ES-I3 (cell line): ENCODE data around the gene ANKS1B.

Source experiments
- H3K36me3 ChIP-seq: 2 replicates; pipeline ENCODE4 v1.6.1; 2013; ENCODE audit warnings: mild to moderate bottlenecking, low read length, control low read depth, moderate library complexity; ENCODE audit not compliant: insufficient read depth
- H3K4me1 ChIP-seq: 2 replicates; pipeline ENCODE4 v1.6.1; 2013; ENCODE audit warnings: mild to moderate bottlenecking, control low read depth, low read length; ENCODE audit not compliant: insufficient read depth
- H3K9ac ChIP-seq: 2 replicates; pipeline ENCODE4 v1.6.1; 2013; ENCODE audit warnings: low read depth, mild to moderate bottlenecking, low read length, moderate library complexity
- H3K9me3 ChIP-seq: 2 replicates; pipeline ENCODE4 v1.6.1; 2013; ENCODE audit warnings: mild to moderate bottlenecking, low read length, moderate library complexity; ENCODE audit not compliant: control insufficient read depth, insufficient read depth

Gene ANKS1B

GRCh38 chr12:99926511-99927169, 58.1 kb downstream of the ANKS1B start:
- Histone ChIP-seq H3K9ac (no peak overlapping the region), H3K4me1 (no peaks in the 10 kb centered on the region), H3K36me3 (no peaks in the 10 kb centered on the region), H3K9me3 (no peaks in the 10 kb centered on the region)

DNA sequence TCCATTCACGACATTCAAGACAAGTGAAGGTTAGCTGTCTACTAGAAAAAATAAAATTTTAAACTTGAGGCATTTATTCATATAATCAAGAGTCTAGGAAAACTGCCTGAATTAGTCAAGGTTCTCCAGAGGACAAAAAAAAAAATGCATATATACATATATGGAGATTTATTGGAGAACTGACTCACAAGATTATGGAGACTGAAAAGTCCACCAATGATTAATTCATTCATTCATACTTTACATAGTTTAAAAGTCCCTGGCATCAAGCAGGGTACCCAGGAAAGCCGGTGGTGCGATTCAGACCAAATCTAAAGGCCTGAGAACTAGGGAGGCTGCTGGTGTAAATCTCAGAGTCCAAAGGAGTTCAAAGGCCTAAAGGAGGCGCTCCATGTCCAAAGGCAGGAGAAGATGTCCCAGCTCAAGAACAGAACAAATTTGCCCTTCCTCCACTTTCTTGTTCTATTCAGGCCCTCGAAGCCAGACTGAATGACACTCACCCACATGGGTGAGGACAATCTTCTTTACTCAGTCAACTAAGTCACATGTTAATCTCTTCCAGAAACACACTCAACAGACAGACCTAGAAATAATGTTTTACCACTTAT, 64.3 kb downstream of the ANKS1B start:
- H3K9me3 ChIP-seq, result no peaks in the 10 kb centered on the region
- no peak overlapping the region for H3K9ac ChIP-seq
- H3K36me3 ChIP-seq, result no peaks in the 10 kb centered on the region
- no peaks in the 10 kb centered on the region for H3K4me1 ChIP-seq

DNA sequence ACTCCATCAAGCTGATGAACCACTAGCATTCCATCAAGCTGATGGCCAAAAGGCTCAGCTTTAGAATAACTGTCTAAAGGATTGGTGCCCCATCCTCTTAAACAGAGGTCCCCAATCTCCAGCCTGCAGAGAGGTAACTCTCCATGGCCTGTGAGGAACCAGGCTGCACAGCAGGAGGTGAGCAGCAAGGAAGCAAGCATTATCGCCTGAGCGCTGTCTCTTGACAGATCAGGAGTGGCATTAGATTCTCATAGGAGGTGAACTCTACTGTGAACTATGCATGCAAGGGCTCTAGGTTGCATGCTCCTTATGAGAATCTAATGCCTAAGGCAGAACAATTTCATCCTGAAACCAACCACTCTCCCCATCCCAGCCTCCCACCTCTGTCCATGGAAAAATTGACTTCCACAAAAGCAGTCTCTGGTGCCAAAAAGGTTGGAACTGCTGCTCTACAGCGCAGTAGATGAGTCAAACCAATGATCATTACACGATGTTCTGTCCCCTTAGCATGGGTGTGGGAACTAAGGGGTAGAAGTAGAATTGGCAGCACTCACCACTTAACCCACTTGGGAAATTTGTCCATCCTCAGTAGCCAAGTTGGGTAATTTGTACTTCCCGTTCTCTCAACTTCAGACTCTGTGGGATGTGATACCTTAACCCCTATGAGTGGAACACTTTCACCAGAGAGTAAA, 66.9 kb downstream of the ANKS1B start:
- Histone ChIP-seq H3K4me1 (no peaks in the 10 kb centered on the region), H3K9me3 (no peaks in the 10 kb centered on the region), H3K36me3 (no peaks in the 10 kb centered on the region), H3K9ac (no peak overlapping the region)

DNA sequence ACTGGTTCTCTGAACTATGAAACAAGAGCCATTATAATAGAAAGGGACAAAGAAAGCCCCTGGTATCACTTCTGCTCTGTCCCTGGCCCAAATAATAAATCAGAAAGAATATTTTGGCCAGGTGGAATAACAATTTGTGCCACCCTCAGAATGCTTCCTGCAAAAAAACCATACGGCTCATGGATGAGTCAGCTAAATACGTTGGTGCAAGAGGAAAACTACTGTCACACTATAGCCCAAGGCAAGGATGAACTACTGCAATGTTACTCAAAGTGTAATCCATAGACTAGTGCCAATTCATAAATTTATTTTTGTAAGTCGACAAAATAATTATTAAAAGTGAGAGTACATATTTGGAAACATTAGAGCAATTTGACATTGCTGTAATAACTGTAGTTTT, 68.2 kb downstream of the ANKS1B start:
- H3K4me1 ChIP-seq, result no peaks in the 10 kb centered on the region
- no peak overlapping the region for H3K9ac ChIP-seq
- no peaks in the 10 kb centered on the region for H3K36me3 ChIP-seq
- H3K9me3 ChIP-seq, result no peaks in the 10 kb centered on the region

DNA sequence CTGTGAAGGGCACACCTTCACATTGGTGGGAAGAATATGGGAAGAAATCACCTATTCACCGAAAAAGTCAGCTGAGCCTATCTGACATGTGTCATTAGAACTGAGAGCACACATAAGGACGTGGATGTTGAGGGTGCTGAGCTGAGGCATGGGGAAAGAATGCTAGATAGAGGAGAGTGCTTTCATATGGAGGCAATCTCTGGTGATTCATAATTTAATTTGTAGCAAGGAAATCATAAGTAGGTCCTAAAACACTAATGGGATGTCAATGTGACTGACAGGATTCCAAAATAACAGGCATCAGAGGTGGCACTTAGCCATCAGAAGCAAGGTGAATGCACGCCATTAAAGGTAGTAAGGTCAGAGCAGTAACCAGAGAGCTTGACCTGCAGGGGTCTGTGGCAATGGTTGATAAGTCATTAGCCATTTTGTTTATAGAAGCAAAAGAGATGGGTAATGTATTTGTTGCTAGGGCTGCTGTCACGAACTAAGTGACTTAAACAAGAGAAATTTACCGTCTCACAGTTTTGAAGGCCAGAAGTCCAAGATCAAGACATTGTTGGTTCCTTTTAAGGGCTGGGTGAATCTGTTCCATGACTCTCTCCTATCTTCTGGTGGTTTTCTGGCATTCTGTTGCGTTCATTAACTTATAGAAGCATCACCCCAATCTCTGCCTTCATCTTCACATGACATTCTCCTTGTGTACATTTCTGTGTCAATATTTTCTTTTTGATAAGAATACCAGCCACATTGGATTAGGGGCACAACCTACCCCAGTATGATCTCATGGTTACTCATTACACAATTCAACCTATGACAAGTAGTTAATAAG, 69.3 kb downstream of the ANKS1B start:
- Histone ChIP-seq H3K9me3 (no peaks in the 10 kb centered on the region), H3K4me1 (no peaks in the 10 kb centered on the region), H3K36me3 (no peaks in the 10 kb centered on the region), H3K9ac (no peak overlapping the region)

GRCh38 chr12:99914206-99914605, 70.5 kb downstream of the ANKS1B start:
- Histone ChIP-seq H3K4me1 (no peaks in the 10 kb centered on the region), H3K9ac (no peak overlapping the region), H3K36me3 (no peaks in the 10 kb centered on the region), H3K9me3 (no peaks in the 10 kb centered on the region)

- no peaks in the 10 kb centered on the region for H3K36me3 ChIP-seq
- H3K9ac ChIP-seq, result no peak overlapping the region
- H3K4me1 ChIP-seq, result no peaks in the 10 kb centered on the region
- H3K9me3 ChIP-seq, result no peaks in the 10 kb centered on the region
Observed at GRCh38 chr12:99911967-99912366, 72.8 kb downstream of the ANKS1B start.

DNA sequence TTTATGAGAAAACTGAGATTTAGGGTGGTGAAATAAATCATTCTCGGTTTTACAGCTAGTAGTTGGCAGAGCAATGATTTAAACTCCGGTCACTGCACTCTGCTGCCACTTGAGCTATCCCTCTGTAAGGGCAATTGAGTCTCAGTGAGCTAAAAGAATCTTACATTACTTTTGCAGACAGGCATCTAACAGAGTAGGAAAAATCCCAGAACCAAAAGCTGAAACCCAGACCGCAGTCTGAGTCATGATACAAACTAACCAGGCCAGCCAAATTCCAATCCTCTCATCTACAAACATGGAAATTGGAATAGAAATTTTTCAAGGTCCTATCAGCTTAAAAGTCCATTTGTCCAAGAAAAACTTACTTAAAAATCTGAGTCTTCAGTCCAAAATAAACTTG, 73.7 kb downstream of the ANKS1B start:
- H3K9me3 ChIP-seq, result no peaks in the 10 kb centered on the region
- H3K4me1 ChIP-seq, result no peaks in the 10 kb centered on the region
- H3K36me3 ChIP-seq, result no peaks in the 10 kb centered on the region
- H3K9ac ChIP-seq, result no peak overlapping the region

GRCh38 chr12:99910342-99910741, 74.4 kb downstream of the ANKS1B start:
- no peak overlapping the region for H3K9ac ChIP-seq
- no peaks in the 10 kb centered on the region for H3K36me3 ChIP-seq
- H3K4me1 ChIP-seq, result no peaks in the 10 kb centered on the region
- H3K9me3 ChIP-seq, result no peaks in the 10 kb centered on the region

GRCh38 chr12:99906786-99907579, 77.8 kb downstream of the ANKS1B start:
- Histone ChIP-seq H3K4me1 (no peaks in the 10 kb centered on the region), H3K9ac (no peak overlapping the region), H3K36me3 (no peaks in the 10 kb centered on the region), H3K9me3 (no peaks in the 10 kb centered on the region)

DNA sequence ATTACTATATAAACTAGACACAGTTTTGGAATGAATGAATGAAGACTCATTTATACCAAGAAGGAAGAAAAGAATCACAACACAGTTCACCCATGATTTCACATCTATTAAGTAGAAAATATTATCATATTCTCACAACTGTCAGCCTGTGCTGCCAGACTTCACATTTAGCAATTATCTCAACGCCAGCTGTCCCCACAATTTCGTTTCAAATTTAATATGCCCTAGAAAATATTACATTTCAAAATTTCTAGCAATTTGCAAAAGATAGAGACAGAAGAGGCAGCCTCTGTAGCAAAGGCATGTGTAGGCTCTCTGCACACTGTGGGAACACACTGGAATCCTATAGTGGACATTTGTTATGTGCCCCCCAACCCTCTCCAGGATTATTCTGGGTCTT, 83.6 kb downstream of the ANKS1B start:
- H3K36me3 ChIP-seq, result no peaks in the 10 kb centered on the region
- no peak overlapping the region for H3K9ac ChIP-seq
- no peaks in the 10 kb centered on the region for H3K9me3 ChIP-seq
- H3K4me1 ChIP-seq, result no peaks in the 10 kb centered on the region

- H3K9me3 ChIP-seq, result no peaks in the 10 kb centered on the region
- no peak overlapping the region for H3K9ac ChIP-seq
- no peaks in the 10 kb centered on the region for H3K36me3 ChIP-seq
- no peaks in the 10 kb centered on the region for H3K4me1 ChIP-seq
Observed at GRCh38 chr12:99898645-99899044, 86.1 kb downstream of the ANKS1B start.

DNA sequence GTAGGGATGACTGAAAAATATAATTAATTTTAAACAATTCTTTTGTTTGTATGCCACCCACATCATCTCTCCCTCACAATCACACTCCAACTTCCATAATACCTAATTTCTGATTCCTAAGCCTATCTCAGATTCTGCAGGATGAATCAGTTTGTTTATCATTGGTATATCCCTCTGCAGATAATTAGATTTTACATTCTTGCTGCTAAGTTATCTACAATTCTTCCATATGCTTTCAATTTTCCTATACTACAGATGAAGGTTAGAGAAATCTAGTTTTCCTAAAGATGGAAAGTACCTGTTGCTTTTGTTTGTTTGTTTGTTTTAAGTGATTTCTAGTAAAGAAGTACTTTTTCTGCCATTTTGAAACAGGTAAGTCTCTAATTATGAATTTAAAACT, 105.3 kb downstream of the ANKS1B start:
- Histone ChIP-seq H3K9me3 (no peaks in the 10 kb centered on the region), H3K9ac (no peak overlapping the region), H3K36me3 (no peaks in the 10 kb centered on the region), H3K4me1 (no peaks in the 10 kb centered on the region)

GRCh38 chr12:99875081-99875480, 109.7 kb downstream of the ANKS1B start:
- H3K4me1 ChIP-seq, result no peaks in the 10 kb centered on the region
- no peaks in the 10 kb centered on the region for H3K36me3 ChIP-seq
- H3K9ac ChIP-seq, result no peak overlapping the region
- no peaks in the 10 kb centered on the region for H3K9me3 ChIP-seq
